Astrocyte of the cerebellum (primary cell): ENCODE data around the gene RTKN.

Experiments used
- DNase-seq: peaks from one replicate; pipeline ENCODE4 v3.0.0-alpha.2; 2011; ENCODE audit warnings: low read depth
- H3K4me3 ChIP-seq: 2 replicates; pipeline ENCODE4 v1.5.1; 2011; ENCODE audit warnings: mild to moderate bottlenecking, low read depth, low read length, moderate library complexity
- CTCF ChIP-seq: IDR thresholded peaks from 2 replicates; pipeline ENCODE4 v1.5.1; 2012; ENCODE audit warnings: low read length, low read depth, moderate library complexity, mild to moderate bottlenecking; ENCODE audit errors: missing control alignments
- in situ Hi-C: cut with HindIII; loops from 2 replicates; pipeline ENCODE4 v1.10.0; 2017; ENCODE audit warnings: low sequenced_read_pairs

RTKN gene

DNA sequence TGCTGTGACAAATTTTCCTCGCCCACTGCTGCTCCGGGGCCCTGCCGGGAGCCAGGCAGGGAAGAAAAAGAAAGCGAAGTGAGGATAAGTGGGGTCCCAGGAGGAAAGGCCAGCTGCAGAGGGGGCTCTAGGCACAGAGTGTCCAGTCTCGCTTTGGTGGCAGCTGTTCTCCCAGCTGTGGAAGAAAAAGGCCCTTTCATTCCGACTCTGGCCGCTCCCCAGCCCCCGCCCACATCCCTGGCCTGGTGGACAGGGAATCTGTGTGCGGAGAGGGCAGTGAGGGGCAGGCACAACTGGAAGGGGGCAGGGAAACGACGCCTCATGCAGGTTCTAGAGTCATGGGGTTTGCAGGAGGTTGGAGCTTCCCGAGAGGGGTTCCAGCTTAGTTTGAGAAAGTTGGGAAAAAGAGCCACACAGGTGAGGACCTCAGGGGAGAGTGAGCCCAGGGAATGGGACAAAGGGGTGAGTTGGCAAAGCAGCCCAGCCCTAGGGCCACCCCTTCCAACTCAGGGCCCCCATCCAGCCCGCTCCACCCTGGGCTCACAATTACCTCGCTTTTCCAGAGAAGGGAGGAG lies 1.8 kb downstream of the RTKN start:
- in situ Hi-C loops, result loop anchor here (5.0 kb wide), 1 partner anchor 87 kb away; the partner anchor contains the start of genes AUP1, DQX1 and HTRA2
- H3K4me3 ChIP-seq, result peak overlapping the region; percentile 54
- DNase-seq, result no peak
- TF ChIP-seq CTCF, result no peak

GRCh38 chr2:74439373-74439772 lies 2.4 kb downstream of the RTKN start:
- in situ Hi-C loops, result loop anchor here (5.0 kb wide), 1 partner anchor 88 kb away; the partner anchor contains the start of genes AUP1, DQX1 and HTRA2
- H3K4me3 ChIP-seq, result peak overlapping the region; percentile 54
- no peak for TF ChIP-seq CTCF
- no peak for DNase-seq

DNA sequence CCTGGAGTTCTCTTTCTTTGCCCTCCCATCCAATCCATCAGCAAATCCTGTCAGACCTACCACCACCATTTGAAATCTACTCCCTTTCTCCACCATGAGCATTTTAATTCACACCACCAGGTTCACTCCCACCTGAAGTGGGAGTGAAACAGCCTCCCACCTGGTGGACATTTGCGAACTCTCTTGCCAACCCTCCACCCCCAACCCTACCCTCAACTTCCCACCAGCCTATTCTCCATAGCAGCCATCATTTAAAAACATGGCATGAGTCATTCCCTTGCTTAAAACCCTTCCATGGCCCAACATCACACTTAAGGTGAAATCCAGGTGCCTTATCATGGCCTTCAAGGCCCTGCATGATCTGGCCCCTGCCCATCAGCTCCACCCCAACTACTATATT lies 3.5 kb downstream of the RTKN start:
- TF ChIP-seq CTCF, result no peak
- in situ Hi-C loops, result loop anchor here (5.0 kb wide), 1 partner anchor 89 kb away; the partner anchor contains the start of genes AUP1, DQX1 and HTRA2
- H3K4me3 ChIP-seq, result no peak overlapping the region
- no peak for DNase-seq

DNA sequence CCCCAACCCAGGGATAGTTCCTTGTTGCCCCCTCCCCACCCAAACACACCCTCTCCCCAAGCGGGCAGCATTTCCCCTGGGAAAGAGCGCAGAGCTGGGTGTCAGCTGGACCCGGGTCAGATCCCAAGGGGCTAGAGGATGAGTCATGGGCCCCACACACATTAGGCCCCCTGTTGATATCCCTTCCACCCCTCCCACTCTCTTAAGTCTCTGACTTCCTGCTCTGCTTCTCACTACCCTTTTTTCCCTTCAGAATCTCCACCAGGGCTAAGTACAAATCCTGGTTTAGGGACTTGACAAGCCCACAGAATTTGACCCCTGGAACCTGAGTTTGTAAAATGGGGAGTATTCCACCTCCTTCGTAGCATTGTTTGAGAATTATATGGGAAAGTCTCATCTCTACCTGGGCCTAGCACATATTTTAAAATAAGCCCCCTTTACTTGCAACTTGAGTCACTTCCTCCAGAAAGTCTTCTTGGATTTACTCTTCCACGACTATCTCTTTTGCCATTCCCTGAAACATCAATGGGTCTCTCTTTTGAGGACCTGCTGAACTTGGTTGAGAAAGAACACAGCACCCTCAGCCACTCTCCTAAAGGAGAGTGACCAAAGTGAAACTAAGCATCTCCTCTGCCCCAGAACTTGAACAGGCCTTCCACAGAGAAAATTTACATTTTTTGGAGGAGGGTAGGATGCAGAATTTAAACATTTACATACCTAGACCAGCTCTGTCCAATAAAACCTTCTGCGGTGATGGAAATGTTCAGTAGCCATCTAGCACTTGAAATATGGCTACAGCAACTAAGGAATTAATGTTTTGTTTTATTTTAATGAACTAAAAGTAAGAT lies 4.7 kb downstream of the RTKN start:
- in situ Hi-C loops, result loop anchor here (5.0 kb wide), 1 partner anchor 90 kb away; the partner anchor contains the start of genes AUP1, DQX1 and HTRA2
- no peak for DNase-seq
- no peak for TF ChIP-seq CTCF
- H3K4me3 ChIP-seq, result no peak overlapping the region

DNA sequence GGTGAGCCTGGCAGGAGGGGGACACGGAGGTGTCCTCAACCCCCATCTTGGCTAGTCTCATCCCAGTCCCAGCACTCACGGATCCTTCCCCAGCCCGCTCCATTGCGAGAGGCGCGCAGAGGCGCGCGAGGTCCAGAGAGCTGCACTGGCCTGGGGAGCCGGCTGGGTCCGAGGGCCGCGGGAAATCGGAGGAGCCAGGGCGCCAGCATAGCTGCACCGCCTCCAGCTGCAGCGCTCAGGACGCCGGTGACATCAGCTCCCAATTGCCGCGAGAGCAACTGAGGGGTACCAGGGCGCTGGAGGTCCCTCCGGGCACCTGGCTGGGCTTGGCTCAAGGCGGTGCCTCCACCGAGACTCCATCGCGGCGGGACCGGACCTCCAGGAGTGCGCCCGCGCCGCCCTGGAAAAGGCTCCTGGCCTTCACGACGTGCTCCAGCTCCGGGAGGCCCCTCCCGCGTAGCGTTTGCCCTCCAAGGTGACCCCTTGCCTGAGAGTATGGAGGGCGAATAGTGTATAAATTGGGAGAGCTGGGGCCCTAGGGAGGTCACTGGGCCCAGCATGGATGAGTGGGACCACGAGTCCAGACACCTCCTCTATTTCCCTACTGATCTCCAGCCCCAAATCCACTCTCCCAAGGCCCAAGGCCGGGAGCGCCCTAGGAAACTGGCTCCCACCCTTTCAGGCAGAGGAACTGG lies 5.5 kb downstream of the RTKN start:
- no peak overlapping the region for H3K4me3 ChIP-seq
- in situ Hi-C loops, result loop anchor here (5.0 kb wide), 1 partner anchor 91 kb away; the partner anchor contains the start of genes AUP1, DQX1 and HTRA2
- no peak for TF ChIP-seq CTCF
- no peak for DNase-seq

GRCh38 chr2:74430502-74430901 lies 11.2 kb downstream of the RTKN start:
- TF ChIP-seq CTCF, result no peak
- in situ Hi-C loops, result no loop called here
- DNase-seq, result no peak
- H3K4me3 ChIP-seq, result no peak overlapping the region
